Endothelial cell of umbilical vein (primary cell): ENCODE measurements around the gene PRX.

Experiments
- EZH2 ChIP-seq: IDR thresholded peaks from 2 replicates; pipeline ENCODE4 v1.6.1; 2012; ENCODE audit warnings: borderline replicate concordance, low read depth, mild to moderate bottlenecking, moderate library complexity, low read length, inconsistent platforms; ENCODE audit not compliant: severe bottlenecking
- GATA2 ChIP-seq: IDR thresholded peaks from 2 replicates; pipeline ENCODE4 v1.7.0; 2011; ENCODE audit warnings: low read depth, mild to moderate bottlenecking, moderate library complexity, mixed read lengths, low read length; ENCODE audit not compliant: insufficient read length, insufficient read depth
- MAX ChIP-seq: IDR thresholded peaks from 2 replicates; pipeline ENCODE4 v1.6.1; 2011; ENCODE audit not compliant: insufficient read depth, insufficient read length
- POLR2A ChIP-seq: IDR thresholded peaks from 2 replicates; pipeline ENCODE4 v1.6.1; 2012; ENCODE audit warnings: low read depth, mild to moderate bottlenecking, control low read depth, low read length
- POLR2AphosphoS5 ChIP-seq: IDR thresholded peaks from 2 replicates; pipeline ENCODE4 v1.6.1; 2012; ENCODE audit warnings: low read depth, mild to moderate bottlenecking, control low read depth, low read length, moderate library complexity; ENCODE audit not compliant: insufficient read depth
- TF ChIP-seq, protein P1 (sequence below), 2 donors: IDR thresholded peaks; 1 replicate in 1 of 2; 2 replicates in 1 of 2; pipeline ENCODE4 v1.5.1; 2011; ENCODE audit warnings: low read length in 2 of 2, mild to moderate bottlenecking in 2 of 2, moderate library complexity in 2 of 2, control low read depth in 1 of 2, inconsistent platforms in 1 of 2, low read depth in 1 of 2; ENCODE audit not compliant: insufficient read depth in 1 of 2; ENCODE audit errors: extremely low read depth in 1 of 2

DNA sequence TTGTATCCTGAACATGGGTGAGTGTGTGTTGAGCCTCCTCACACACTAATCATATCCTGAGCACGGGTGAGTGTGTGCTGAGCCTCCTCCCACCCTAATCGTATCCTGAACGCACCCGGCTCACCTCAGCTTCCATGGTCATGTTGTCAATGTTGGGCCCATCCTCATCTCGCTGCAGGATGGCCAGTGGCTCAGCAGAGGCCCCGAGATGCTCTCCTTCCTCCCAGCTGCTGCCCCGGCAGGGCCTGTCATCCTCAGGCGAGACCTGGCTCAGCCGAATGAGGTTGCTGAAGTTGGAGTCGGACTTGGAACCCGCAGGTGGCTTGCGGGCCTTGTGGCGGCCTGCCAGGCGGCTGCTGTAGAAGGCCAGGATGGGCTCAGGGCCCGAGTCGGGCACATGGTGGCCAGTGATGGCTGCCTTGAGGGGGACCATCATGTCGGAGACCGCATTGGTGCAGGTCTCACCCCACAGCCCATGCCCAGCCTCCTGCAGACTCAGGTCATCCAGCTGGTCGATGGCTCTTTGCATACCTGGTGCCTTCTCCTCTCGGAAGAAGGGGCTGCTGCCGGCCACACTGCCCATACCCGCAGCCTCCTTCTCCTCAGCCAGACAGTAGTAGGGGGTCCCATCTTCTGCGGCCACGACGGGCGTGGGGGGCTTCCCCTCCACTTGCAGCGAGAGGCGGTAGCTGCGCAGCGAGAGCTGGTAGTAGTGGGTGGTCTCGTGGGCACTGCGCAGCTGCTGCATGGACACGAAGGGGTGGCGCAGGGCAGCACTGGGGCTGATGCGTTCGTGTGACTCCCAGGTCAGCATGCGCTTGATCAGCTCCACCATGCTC lies 32.8 kb downstream of the PRX start:
- TF ChIP-seq, protein P1, sequence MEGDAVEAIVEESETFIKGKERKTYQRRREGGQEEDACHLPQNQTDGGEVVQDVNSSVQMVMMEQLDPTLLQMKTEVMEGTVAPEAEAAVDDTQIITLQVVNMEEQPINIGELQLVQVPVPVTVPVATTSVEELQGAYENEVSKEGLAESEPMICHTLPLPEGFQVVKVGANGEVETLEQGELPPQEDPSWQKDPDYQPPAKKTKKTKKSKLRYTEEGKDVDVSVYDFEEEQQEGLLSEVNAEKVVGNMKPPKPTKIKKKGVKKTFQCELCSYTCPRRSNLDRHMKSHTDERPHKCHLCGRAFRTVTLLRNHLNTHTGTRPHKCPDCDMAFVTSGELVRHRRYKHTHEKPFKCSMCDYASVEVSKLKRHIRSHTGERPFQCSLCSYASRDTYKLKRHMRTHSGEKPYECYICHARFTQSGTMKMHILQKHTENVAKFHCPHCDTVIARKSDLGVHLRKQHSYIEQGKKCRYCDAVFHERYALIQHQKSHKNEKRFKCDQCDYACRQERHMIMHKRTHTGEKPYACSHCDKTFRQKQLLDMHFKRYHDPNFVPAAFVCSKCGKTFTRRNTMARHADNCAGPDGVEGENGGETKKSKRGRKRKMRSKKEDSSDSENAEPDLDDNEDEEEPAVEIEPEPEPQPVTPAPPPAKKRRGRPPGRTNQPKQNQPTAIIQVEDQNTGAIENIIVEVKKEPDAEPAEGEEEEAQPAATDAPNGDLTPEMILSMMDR (IDR thresholded peaks at IDR 0.05; ENCODE audit: extremely low read depth in 1 of 2, insufficient read depth in 1 of 2, low read depth in 1 of 2, low read length in 2 of 2): no peak
- no peak for TF ChIP-seq GATA2
- no peak for TF ChIP-seq EZH2
- no peak for TF ChIP-seq POLR2A
- no peak for TF ChIP-seq POLR2AphosphoS5
- TF ChIP-seq MAX: no peak
